ENCODE results near the gene ATP6V1G1. TPM values are rescaled to one million over a fixed set of nuclear protein-coding genes. Genes with fewer than 3 reads are reported as not detected.
"Not testable (repeated sequence)": the region's sequence is repeated elsewhere in the genome, so short reads cannot be mapped to it uniquely, and the experiment has no call there.

The ATP6V1G1 gene
- polyA plus RNA-seq, 4 donors: 177 to 318 (median 245) TPM

DNA sequence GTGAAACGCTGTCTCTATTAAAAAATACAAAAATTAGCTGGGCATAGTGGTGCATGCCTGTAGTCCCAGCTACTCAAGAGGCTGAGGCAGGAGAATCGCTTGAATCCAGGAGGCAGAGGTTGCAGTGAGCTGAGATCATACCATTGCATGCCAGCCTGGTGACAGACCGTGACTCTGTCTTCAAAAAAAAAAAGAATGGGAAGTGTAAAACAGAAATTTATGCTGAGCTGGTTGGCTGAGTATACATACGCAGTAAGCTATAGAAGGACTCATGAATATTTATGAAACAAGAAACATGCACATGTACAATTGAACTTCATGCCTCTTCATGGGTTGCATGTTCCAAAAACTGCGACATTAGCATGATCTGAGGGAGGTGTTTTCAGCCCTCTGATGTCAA is 10.8 kb upstream of the ATP6V1G1 start:
- not testable (repeated sequence) for DNase-seq (ENCODE audit: low read depth in 4 of 4, low spot score in 3 of 4)

GRCh38 chr9:114578134-114578533 is 9.4 kb upstream of the ATP6V1G1 start:
- not testable (repeated sequence) for DNase-seq (ENCODE audit: low read depth in 4 of 4, low spot score in 3 of 4)

DNA sequence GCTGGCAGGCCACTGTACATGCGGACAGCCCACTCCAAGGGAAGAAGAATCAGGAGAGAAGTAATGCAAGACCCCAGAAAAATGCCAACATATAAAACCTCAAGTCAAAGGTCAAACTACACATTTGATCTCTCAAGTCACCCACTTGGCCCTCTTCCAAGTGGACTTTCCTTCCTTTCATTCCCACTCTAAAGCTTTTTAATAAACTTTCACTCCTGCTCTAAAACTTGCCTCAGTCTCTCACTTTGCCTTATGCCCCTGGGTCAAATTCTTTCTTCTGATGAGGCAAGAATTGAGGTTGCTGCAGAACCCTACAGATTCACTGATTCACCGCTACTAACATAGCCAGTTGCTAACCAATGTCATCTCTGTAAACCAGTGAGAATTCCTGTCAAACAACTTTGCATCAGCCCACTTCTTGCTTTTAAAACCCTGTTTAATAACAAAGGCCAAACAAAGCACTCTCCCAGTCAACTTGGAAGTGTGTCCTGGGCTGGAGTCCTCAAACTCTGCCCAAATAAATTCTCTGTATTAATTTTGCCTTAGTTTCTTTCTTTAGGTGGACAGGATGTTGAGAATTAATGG is 6.9 kb upstream of the ATP6V1G1 start:
- DNase-seq (ENCODE audit: low read depth in 4 of 4, low spot score in 3 of 4): no peak

- DNase-seq (ENCODE audit: low read depth in 4 of 4, low spot score in 3 of 4): no peak
These were observed 4.0 kb upstream of the ATP6V1G1 start for GRCh38 chr9:114583371-114584155.

DNA sequence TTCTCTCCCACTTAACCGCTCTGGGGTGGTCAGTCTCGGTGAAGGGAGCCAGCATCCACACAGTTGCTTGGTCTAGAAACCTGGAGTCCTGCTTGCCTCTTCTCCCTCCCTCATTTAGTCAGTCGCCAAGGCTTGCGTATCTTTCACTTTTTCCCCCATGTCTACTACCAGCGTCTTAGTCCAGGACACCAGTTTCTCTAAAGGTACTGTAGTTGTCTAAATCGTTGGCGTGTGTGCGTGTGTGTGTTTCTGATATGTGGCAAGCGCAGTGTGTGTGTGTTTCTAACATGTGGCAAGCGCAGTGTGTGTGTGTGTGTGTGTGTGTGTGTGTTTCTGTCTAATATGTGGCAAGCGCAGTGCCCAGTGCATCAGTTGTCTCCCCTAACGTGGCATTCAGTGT is 641 bp downstream of the ATP6V1G1 start:
- DNase-seq (ENCODE audit: low read depth in 4 of 4, low spot score in 3 of 4): no peak

GRCh38 chr9:114588651-114589526 is 1.3 kb downstream of the ATP6V1G1 start:
- no peak for DNase-seq (ENCODE audit: low read depth in 4 of 4, low spot score in 3 of 4)

DNA sequence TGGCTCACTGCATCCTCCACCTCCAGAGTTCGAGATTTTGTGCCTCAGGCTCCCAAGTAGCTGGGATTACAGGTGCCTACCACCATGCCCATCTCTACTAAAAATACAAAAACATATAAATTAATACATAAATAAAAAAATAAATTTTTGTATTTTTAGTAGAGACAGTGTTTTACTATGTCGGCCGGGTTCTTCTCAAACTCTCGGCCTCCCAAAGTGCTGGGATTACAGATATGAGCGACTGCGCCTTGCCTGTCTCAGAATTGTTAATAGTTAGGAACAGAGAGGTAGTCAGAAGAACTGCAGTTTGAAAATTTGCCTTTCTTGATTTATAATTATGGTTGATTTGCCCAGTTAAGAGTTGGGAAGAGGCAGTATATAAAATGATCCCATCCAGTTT is 2.8 kb downstream of the ATP6V1G1 start:
- DNase-seq (ENCODE audit: low read depth in 4 of 4, low spot score in 3 of 4): no peak

DNA sequence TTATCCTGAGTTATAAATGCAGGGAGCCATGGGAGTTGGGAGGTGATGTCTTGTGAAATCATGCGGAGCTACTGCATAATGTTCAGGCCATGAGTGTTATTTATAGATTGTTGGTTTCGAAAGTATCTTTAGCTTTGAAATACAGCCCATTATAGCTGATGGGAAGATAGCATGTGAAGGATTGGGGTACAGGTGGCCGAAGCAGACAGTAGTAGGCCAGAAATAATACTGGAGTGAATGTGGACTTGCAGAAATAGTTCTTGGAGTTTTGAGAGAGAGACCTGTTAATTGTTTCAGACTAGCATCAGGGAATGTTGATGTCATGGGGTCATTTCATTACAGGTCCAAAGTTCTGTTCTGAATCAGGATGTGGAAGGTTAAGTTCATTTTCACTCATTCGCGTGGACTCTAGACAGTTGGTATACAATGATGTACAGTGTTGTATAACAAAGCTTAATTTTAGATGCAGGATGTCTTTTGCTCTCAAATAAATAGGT is 3.8 kb downstream of the ATP6V1G1 start:
- DNase-seq (ENCODE audit: low read depth in 4 of 4, low spot score in 3 of 4): no peak

DNA sequence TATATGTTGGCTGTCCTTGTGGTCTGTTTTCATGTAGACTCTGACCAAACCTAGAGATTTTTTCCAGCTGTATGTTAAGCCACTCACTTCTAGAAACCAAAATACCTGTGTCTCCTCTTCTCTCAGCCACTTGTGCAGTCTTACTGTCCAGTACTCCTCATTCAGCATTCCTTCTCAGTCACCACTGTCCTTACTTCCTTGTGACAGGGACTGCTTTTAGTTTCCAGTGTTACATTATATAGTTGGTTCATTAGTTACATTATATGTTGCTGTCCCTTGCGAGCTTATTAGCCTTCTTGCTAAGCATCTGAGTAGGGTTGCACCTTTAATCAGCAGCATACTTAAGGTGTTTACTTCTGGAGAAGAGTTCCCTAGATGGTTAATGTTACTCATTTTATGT is 4.3 kb downstream of the ATP6V1G1 start:
- DNase-seq (ENCODE audit: low read depth in 4 of 4, low spot score in 3 of 4): no peak

DNA sequence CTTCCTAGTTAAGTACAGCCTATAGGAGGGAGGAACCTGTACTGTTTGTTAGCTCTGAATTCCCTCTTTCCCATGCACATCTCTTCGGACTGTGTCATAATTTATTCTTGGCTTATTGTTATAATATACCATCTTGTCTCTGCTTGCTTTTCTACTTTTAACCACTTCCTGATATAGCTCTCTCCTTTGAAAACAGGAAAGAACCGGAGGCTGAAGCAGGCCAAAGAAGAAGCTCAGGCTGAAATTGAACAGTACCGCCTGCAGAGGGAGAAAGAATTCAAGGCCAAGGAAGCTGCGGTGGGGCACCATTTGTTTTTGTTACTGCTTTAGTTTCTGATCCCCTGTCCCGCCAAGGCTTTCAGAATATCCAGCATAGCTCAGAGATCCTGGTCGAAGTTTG is 4.8 kb downstream of the ATP6V1G1 start:
- DNase-seq (ENCODE audit: low read depth in 4 of 4, low spot score in 3 of 4): no peak

DNA sequence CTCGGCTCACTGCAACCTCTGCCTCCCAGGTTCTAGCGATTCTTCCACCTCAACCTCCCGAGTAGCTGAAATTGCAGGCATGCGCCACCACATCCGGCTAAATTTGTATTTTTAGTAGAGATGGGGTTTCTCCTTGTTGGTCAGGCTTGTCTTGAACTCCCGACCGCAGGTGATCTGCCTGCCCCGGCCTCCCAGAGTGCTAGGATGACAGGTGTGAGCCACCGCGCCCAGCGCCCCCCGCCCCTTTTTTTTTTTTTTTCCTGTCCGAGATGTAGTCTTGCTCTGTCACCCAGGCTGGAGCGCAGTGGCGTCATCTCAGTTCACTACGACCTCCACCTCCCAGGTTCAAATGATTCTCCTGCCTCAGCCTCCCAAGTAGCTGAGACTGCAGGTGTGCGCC is 6.6 kb downstream of the ATP6V1G1 start:
- no peak for DNase-seq (ENCODE audit: low read depth in 4 of 4, low spot score in 3 of 4)

DNA sequence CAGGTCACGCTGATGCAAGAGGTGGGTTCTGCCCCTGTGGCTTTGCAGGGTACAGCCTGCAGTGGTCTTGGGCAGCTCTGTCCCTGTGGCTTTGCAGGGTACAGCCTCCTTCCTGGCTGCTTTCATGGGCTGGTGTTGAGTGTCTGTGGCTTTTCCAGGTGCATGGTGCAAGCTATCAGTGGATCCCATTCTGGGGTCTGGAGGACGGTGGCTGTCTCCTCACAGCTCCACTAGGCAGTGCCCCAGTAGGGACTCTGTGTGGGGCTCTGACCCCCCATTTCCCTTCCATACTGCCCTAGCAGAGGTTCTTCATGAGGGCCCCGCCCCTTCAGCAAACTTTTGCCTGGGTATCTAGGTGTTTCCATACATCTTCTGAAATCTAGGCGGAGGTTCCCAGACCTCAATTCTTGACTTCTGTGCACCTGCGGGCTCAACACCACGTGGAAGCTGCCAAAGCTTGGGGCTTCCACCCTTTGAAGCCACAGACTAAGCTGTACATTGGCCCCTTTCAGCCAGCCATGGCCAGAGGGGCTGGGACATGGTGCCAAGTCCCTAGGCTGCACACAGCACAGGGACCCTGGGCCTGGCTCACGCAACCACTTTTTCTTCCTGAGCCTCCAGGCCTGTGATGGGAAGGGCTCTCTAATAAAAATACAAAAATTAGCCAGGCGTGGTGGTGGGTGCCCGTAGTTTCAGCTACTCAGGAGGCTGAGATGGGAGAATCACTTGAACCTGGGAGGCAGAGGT is 13.1 kb downstream of the ATP6V1G1 start:
- not testable (repeated sequence) for DNase-seq (ENCODE audit: low read depth in 4 of 4, low spot score in 3 of 4)

GRCh38 chr9:114601787-114602186 is 14.2 kb downstream of the ATP6V1G1 start:
- DNase-seq (ENCODE audit: low read depth in 4 of 4, low spot score in 3 of 4): not testable (repeated sequence)

DNA sequence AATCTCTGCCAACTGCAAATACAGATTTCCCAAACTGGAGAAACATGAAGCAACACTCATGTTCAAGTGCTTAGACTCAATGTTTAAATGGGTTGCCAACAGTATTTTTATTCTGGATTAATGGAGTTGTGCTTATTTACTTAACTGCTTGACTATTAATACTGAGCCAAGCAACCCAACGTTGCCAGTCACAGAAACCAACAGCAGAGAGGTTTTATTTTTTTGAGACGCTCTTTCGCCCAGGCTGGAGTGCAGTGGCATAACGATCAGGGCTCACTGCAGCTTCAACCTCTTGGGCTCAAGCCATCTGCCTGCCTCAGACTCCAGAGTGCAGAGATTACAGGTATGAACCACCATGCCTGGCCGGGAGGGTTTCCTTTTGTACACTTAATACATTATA is 15.1 kb downstream of the ATP6V1G1 start:
- DNase-seq (ENCODE audit: low read depth in 4 of 4, low spot score in 3 of 4): no peak

DNA sequence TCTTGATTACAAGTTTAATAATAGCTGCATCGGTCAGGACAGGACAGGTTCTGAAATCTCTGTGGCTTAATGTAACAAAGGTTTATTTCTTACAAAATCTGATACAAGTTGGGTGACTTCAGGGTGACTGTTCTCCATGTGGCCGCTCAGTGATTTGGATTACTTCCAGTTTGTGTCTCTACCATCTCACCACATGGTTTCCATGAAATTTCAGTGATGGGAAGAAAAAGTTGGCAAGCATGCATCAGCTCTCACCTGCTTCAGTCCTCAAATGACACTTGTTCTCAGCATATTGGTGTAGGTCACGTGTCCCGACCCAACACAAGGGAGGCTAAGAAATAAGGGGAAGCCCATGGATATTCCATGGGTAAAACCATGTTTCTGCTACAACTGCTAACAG is 15.7 kb downstream of the ATP6V1G1 start:
- DNase-seq (ENCODE audit: low read depth in 4 of 4, low spot score in 3 of 4): no peak

- peak in 1 of 4 donors; percentile 33 for DNase-seq (ENCODE audit: low read depth in 4 of 4, low spot score in 3 of 4)
These were observed 17.4 kb downstream of the ATP6V1G1 start for GRCh38 chr9:114604989-114605388.

DNA sequence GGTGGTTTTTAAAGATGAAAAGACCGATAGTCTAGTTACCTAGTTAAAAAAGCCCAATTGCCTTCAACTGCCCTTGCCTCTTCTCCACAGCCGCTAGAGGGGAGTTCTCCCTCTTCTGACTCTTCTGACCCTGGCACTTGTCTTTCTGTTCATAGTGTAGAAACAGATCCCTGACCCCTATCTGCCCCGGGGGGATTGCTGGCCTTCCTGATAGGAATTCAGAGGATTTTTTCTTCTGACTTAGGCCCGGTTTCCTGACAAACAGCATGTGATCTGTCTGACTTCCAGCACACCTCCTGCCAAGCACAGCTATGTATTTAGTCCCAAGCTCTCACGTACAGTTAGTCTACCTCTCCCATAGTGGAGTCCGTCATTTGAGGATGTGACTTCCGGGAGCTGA is 18.5 kb downstream of the ATP6V1G1 start:
- DNase-seq (ENCODE audit: low read depth in 4 of 4, low spot score in 3 of 4): no peak

DNA sequence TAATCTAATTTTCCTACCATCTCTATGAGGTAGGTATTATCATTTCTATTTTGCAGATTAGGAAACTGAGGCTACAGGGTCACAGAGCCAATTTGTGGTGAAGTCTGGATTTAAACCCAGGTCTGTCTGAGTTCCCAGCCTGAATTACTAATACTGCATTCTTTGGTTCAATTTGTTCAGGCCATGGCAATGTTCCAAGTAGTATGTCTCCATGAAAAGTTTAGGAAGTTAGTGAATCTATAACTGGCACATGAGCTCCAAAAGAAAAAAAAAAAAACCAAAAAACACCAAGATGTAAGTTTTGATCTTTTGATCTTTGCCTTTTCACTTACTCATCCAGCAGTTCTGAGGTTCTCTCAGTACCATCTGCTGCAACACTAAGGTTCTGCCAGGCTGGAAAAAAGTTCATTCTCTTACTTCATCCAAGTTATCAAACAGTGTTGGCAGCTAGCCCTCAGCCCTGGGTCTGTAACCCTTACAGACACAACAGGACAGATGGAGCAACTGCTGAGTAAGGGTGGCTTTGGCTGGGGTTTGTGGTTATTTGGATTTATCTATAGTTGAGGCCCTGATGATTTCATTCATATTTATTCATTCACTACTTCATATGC is 19.1 kb downstream of the ATP6V1G1 start:
- no peak for DNase-seq (ENCODE audit: low read depth in 4 of 4, low spot score in 3 of 4)

DNA sequence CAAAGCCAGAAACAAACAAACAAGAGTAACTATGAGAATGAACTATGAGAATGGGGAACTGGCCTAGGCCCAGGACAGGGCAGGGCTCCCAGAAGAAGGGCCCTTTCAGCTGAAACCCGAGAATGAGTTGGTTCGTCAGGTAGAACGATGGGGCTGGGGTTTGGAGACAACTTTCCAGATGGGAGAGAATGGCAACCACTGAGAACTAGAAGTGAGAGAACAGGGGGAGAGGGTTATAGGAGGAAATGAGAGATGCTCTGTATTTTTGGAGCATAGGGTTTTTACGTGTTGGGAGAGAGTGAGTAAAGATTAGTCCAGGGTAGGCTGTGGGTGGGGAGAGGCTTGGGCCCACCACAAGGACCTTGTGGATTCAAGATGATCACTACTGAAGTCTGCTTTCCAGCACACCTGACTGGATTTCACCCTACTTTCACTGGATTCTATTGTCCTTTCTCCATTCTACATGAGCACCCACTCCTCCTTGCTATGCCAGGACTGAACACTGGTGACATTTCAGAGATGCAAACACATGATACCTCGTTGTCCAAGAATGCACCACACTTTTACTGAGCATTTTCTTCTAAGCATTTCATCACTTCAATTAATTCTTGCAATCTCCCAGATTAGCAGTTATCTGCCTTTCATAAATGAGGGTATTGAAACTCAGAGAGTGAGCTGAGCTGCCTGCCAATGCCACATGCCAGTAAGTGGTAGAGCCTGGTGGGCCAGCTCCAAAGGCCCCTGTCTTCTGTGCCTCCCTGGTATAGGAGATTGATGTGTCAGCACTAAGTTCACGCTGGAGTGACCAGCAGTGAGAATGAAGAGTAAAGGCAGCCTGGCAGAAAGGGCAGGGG is 20.3 kb downstream of the ATP6V1G1 start:
- no peak for DNase-seq (ENCODE audit: low read depth in 4 of 4, low spot score in 3 of 4)

Measured in left renal pelvis (tissue), 4 donors.